HepG2 (cell line): ENCODE measurements around the gene BICDL2. TPM values are rescaled to one million over a fixed set of nuclear protein-coding genes. Genes with fewer than 3 reads are reported as not detected.

Experiments used
- ATAC-seq: fragments of 200-7000 bp; cut with Tn5 transposase; 3 replicates; pipeline ENCODE4 v1.9.1; 2020; ENCODE audit warnings: mild to moderate bottlenecking, moderate library complexity
- BruUV-seq: library from RNA; stranded (reverse); fragments of 400-500 nt; replicated peaks from 2 replicates; lab custom pipeline; 2021; lab: Mats Ljungman, UMichigan
- CTCF ChIA-PET: fragments of 300-600 bp; formaldehyde crosslinking; extraction: SDS; loops from one replicate; lab custom pipeline; 2021; ENCODE audit warnings: low total read pairs, inconsistent platforms, low intra/inter-chr PET ratio; lab: Yijun Ruan, JAX
- POLR2A ChIA-PET: fragments of 350-600 bp; sonication (Branson Sonifier 250); formaldehyde crosslinking; loops from one replicate; lab custom pipeline; 2020; ENCODE audit warnings: antibody characterized with exemption, inconsistent platforms; lab: Yijun Ruan, JAX
- DNase-seq: peaks from one replicate; pipeline ENCODE4 v3.0.0-alpha.2; 2015; ENCODE audit warnings: low spot score
- FAIRE-seq: peaks from 3 replicates; lab custom pipeline; 2011; peaks lifted over from hg19 to GRCh38; lab: Jason Lieb, UNC
- H2AFZ ChIP-seq: one replicate; pipeline ENCODE4 v1.6.1; 2011; ENCODE audit warnings: low read length, inconsistent platforms
- H3K27ac ChIP-seq: fragments of 300-600 bp; 3 replicates; pipeline ENCODE4 v1.8.0; 2011; ENCODE audit warnings: mixed run types, mild to moderate bottlenecking, mixed read lengths, low read length, inconsistent platforms; ENCODE audit not compliant: insufficient read depth; ENCODE audit errors: extremely low read length
- H3K27me3 ChIP-seq, 2 experiments: fragments of 200-600 bp in 1 of 2; 2 replicates in 1 of 2; 3 replicates in 1 of 2; pipeline versions ENCODE4 v1.6.0 to v1.8.0; 2011; ENCODE audit warnings: low read length in 2 of 2, mild to moderate bottlenecking in 2 of 2, moderate library complexity in 2 of 2, inconsistent platforms in 1 of 2; ENCODE audit not compliant: insufficient read depth in 2 of 2, control insufficient read depth in 1 of 2
- H3K36me3 ChIP-seq, 2 experiments: fragments of 200-600 bp in 1 of 2; replicated peaks in 1 of 2; 2 replicates in 1 of 2; 3 replicates in 1 of 2; pipeline versions ENCODE4 v1.5.1 to v1.8.0; 2011; ENCODE audit warnings: low read length in 2 of 2, inconsistent platforms in 1 of 2; ENCODE audit not compliant: insufficient read depth in 2 of 2, control insufficient read depth in 1 of 2
- H3K4me1 ChIP-seq: 2 replicates; pipeline ENCODE4 v1.5.1; 2012; ENCODE audit warnings: low read length, inconsistent platforms; ENCODE audit not compliant: insufficient read depth
- H3K4me2 ChIP-seq: 2 replicates; pipeline ENCODE4 v1.6.0; 2011; ENCODE audit warnings: low read depth, low read length, inconsistent platforms
- H3K4me3 ChIP-seq, 3 experiments: fragments of 200-600 bp in 1 of 3; sonication (generic), shearing (Covaris generic) in 1 of 3; replicated peaks in 1 of 3; 2 replicates each; pipeline ENCODE4 v1.5.1; 2011 to 2016; ENCODE audit warnings: low read length in 3 of 3, inconsistent platforms in 2 of 3, low read depth in 2 of 3, mild to moderate bottlenecking in 2 of 3, control low read depth in 1 of 3, mixed read lengths in 1 of 3; ENCODE audit not compliant: insufficient read depth in 1 of 3
- H3K79me2 ChIP-seq: one replicate; pipeline ENCODE4 v1.6.1; 2011; ENCODE audit warnings: low read length, inconsistent platforms; ENCODE audit not compliant: insufficient read depth
- H3K9ac ChIP-seq: 2 replicates; pipeline ENCODE4 v1.6.0; 2011; ENCODE audit warnings: mild to moderate bottlenecking, low read depth, low read length, inconsistent platforms; ENCODE audit not compliant: insufficient read depth
- H3K9me3 ChIP-seq: 2 replicates; pipeline ENCODE4 v1.5.1; 2012; ENCODE audit warnings: mild to moderate bottlenecking, low read length
- H4K20me1 ChIP-seq: 2 replicates; pipeline ENCODE4 v1.6.0; 2011; ENCODE audit warnings: inconsistent platforms, mild to moderate bottlenecking, low read length, moderate library complexity; ENCODE audit not compliant: insufficient read depth
- ATM ChIP-seq: fragments of 450-650 bp; IDR thresholded peaks from 2 replicates; pipeline ENCODE4 v1.7.1; 2017; ENCODE audit warnings: mild to moderate bottlenecking, borderline replicate concordance
- PITX1 ChIP-seq: sonication (generic); formaldehyde crosslinking; IDR thresholded peaks from 2 replicates; pipeline ENCODE4 v1.5.1; 2020; ENCODE audit warnings: mild to moderate bottlenecking, missing genetic modification reagents
- RNF2 ChIP-seq: fragments of 450-650 bp; conservative IDR thresholded peaks from 2 replicates; pipeline ENCODE4 v1.6.1; 2016; ENCODE audit warnings: low read depth
- SSRP1 ChIP-seq: IDR thresholded peaks from 2 replicates; pipeline ENCODE4 v1.6.1; 2016; ENCODE audit warnings: control low read depth
- YEATS2 ChIP-seq: sonication (generic); formaldehyde crosslinking; IDR thresholded peaks from 2 replicates; pipeline ENCODE4 v1.4.0; 2020; ENCODE audit warnings: missing genetic modification reagents, borderline replicate concordance
- ZBTB25 ChIP-seq: IDR thresholded peaks from 2 replicates; pipeline ENCODE4 v1.6.1; 2018; ENCODE audit warnings: missing genetic modification reagents
- ZNF484 ChIP-seq: sonication (generic); formaldehyde crosslinking; IDR thresholded peaks from 2 replicates; pipeline ENCODE4 v1.5.1; 2020; ENCODE audit warnings: mild to moderate bottlenecking, low read depth, missing genetic modification reagents, borderline replicate concordance
- WGBS: methylation state at CpG from one replicate; pipeline ENCODE4 v1.1.6; 2017; ENCODE audit warnings: low lambda C conversion rate; 5-methylcytosine and 5-hydroxymethylcytosine counted together
- in situ Hi-C: cut with HindIII; loops from 2 replicates; pipeline ENCODE4 v1.10.0; 2017; ENCODE audit warnings: low pct_unique_long_range_greater_than_20kb; ENCODE audit not compliant: extremely low pct_ligation_motif_present
- intact Hi-C: fragments of 100-400 bp; cut with micrococcal nuclease; formaldehyde crosslinking; loops from one replicate; pipeline ENCODE4 v1.10.0; 2022; ENCODE audit not compliant: unreplicated experiment
- polyA plus RNA-seq, 8 experiments: library from polyadenylated mRNA; depleted of rRNA in 3 of 8; stranded (reverse) in 7 of 8; unstranded in 1 of 8; fragments of >200 nt; fragmentation: Illumina TruSeq in 4 of 8; extraction: Trizol in 4 of 8; gene quantifications; 2 replicates each; pipeline versions ENCODE4 v1.2.1 to v1.2.3, GENCODE V29; 2011 to 2016; ENCODE audit warnings: low read depth in 4 of 8, missing spikeins in 1 of 8, mixed read lengths in 1 of 8; ENCODE audit not compliant: insufficient read depth in 1 of 8
- total RNA-seq, 5 experiments: library from RNA; depleted of rRNA; stranded (reverse); fragments of >200 nt; fragmentation: Illumina TruSeq; extraction: Trizol; gene quantifications; 2 replicates each; pipeline ENCODE4 v1.2.3, GENCODE V29; 2016; ENCODE audit warnings: low read depth in 1 of 5
- TF ChIP-seq, protein P1 (sequence below): sonication (generic); formaldehyde crosslinking; conservative IDR thresholded peaks from 2 replicates; pipeline ENCODE4 v1.8.0; 2022; ENCODE audit warnings: missing genetic modification reagents
- TF ChIP-seq, protein P2 (sequence below): sonication (generic); formaldehyde crosslinking; IDR thresholded peaks from 2 replicates; pipeline ENCODE4 v1.4.0; 2020; ENCODE audit warnings: missing genetic modification reagents

BICDL2 gene
- total and polyA plus RNA-seq, 2 of the 13 experiments (the other 11 are each of a cell fraction or from before 2014, with no cell fraction given), result 0.12 TPM; not detected in 1

- no peak for TF ChIP-seq SSRP1 (CRISPR knock-in tag)
Observed at GRCh38 chr16:3003582-3004270, 33.0 kb downstream of the BICDL2 start (continued).

DNA sequence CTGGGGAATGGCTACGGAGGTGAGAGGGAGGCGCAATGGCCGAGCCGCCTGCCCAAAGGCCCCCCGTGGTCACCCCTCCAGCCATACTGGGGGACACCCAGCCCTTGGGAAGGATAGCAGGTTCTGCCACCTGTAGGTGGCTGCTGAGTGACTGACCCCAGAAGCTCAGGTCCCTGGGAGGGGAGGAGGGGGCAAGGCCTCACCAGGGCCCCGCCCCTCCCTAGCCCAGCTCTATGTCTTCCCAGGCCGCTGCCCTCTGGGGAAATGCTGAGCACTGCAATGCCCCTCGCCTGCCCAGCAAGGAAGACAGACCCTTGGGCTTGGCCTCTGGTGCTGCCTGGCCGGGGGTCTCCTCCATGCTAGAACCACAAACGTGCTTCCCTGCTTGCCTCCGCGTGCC is 35.4 kb downstream of the BICDL2 start:
- 87% methylated on average over 5 of the region's 12 CpGs for WGBS
- Histone ChIP-seq H3K36me3 (no peaks in the 10 kb centered on the region), H3K27me3 (no peaks in the 10 kb centered on the region), H3K27ac (no peak overlapping the region), H3K4me1 (peaks cover 24% of the 10 kb centered on the region), H2AFZ (no peak overlapping the region), H3K79me2 (no peaks in the 10 kb centered on the region), H4K20me1 (no peaks in the 10 kb centered on the region), H3K4me3 (no peak overlapping the region), H3K4me2 (no peak overlapping the region), H3K9ac (no peak overlapping the region), H3K9me3 (no peaks in the 10 kb centered on the region)
- no TSS peak for BruUV-seq
- FAIRE-seq, result no peak
- ChIA-PET CTCF (interaction anchor here (2.0 kb wide), 1 partner anchor 28 kb away, joined by 5 read pairs; no protein-coding TSS in a partner anchor), POLR2A (interaction anchor here (0.9 kb wide), 1 partner anchor 26 kb away, joined by 3 read pairs; no protein-coding TSS in a partner anchor)
- no peak for DNase-seq
- in situ Hi-C loops, result no loop called here
- TF ChIP-seq, protein P1, sequence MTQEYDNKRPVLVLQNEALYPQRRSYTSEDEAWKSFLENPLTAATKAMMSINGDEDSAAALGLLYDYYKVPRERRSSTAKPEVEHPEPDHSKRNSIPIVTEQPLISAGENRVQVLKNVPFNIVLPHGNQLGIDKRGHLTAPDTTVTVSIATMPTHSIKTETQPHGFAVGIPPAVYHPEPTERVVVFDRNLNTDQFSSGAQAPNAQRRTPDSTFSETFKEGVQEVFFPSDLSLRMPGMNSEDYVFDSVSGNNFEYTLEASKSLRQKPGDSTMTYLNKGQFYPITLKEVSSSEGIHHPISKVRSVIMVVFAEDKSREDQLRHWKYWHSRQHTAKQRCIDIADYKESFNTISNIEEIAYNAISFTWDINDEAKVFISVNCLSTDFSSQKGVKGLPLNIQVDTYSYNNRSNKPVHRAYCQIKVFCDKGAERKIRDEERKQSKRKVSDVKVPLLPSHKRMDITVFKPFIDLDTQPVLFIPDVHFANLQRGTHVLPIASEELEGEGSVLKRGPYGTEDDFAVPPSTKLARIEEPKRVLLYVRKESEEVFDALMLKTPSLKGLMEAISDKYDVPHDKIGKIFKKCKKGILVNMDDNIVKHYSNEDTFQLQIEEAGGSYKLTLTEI (CRISPR knock-in tag), result no peak
- TF ChIP-seq RNF2 (no peak), ZBTB25 (CRISPR knock-in tag) (no peak), PITX1 (CRISPR knock-in tag) (no peak), ZNF484 (CRISPR knock-in tag) (no peak), ATM (no peak), YEATS2 (no peak)
- TF ChIP-seq, protein P2, sequence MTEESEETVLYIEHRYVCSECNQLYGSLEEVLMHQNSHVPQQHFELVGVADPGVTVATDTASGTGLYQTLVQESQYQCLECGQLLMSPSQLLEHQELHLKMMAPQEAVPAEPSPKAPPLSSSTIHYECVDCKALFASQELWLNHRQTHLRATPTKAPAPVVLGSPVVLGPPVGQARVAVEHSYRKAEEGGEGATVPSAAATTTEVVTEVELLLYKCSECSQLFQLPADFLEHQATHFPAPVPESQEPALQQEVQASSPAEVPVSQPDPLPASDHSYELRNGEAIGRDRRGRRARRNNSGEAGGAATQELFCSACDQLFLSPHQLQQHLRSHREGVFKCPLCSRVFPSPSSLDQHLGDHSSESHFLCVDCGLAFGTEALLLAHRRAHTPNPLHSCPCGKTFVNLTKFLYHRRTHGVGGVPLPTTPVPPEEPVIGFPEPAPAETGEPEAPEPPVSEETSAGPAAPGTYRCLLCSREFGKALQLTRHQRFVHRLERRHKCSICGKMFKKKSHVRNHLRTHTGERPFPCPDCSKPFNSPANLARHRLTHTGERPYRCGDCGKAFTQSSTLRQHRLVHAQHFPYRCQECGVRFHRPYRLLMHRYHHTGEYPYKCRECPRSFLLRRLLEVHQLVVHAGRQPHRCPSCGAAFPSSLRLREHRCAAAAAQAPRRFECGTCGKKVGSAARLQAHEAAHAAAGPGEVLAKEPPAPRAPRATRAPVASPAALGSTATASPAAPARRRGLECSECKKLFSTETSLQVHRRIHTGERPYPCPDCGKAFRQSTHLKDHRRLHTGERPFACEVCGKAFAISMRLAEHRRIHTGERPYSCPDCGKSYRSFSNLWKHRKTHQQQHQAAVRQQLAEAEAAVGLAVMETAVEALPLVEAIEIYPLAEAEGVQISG, result no peak
- ATAC-seq, result no peak
- intact Hi-C loops, result no loop called here
